ENCODE results near the gene BAIAP2.

Gene BAIAP2, protein sequence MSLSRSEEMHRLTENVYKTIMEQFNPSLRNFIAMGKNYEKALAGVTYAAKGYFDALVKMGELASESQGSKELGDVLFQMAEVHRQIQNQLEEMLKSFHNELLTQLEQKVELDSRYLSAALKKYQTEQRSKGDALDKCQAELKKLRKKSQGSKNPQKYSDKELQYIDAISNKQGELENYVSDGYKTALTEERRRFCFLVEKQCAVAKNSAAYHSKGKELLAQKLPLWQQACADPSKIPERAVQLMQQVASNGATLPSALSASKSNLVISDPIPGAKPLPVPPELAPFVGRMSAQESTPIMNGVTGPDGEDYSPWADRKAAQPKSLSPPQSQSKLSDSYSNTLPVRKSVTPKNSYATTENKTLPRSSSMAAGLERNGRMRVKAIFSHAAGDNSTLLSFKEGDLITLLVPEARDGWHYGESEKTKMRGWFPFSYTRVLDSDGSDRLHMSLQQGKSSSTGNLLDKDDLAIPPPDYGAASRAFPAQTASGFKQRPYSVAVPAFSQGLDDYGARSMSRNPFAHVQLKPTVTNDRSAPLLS

DNA sequence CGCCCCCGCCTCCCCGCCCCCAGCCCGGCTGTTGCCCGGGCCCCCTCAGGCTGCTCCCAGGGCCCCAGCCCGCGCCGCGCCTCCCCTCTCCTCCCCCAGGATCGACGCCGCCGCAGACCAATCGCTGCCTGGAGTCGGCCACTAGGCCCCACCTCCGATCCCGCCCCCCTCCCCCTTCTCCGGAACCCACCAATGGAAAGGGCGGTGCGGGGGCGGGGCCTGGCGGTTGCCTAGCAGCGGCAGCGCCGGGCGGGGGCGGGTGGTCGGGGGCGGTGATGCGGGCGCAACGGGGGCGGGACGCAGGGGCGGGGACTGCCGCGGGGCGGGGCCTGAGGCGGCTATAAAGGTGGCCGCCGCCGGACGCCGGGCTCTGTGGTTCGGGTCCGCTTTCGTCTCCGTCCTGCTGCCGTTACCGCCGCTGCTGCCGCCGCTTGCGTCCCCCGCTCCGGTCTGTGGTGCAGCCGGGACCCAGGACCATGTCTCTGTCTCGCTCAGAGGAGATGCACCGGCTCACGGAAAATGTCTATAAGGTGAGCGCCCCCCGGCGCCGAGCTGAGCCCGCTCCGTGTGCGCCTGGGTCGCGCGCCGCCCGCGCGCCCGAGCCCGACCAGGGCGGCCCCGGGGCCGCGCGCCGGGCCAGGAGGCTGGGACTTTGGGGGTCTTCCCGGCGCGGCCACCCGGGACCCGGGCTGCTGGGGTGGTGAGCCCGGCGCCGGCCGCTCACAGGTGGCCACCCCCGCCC is at the start of gene BAIAP2:
Gene BAIAP2, plus strand, starts transcription at position 373 of the 742 bp plus-strand sequence. Its CDS starts 104 bp downstream, at position 477.
- DNase-seq (ENCODE audit: low read depth in 2 of 2): peak; percentile 91 to 94

- no peak for DNase-seq (ENCODE audit: low read depth in 2 of 2)
These were observed 48.9 kb upstream of the BAIAP2 start for GRCh38 chr17:80986046-80986445.

GRCh38 chr17:80986816-80987475 is 48.0 kb upstream of the BAIAP2 start:
- no peak for DNase-seq (ENCODE audit: low read depth in 2 of 2)

- DNase-seq (ENCODE audit: low read depth in 2 of 2): no peak
These were observed 47.0 kb upstream of the BAIAP2 start for GRCh38 chr17:80987941-80988461.

GRCh38 chr17:80989586-80989913 is 45.4 kb upstream of the BAIAP2 start:
- DNase-seq (ENCODE audit: low read depth in 2 of 2): no peak

GRCh38 chr17:80990921-80991644 is 43.9 kb upstream of the BAIAP2 start:
- no peak for DNase-seq (ENCODE audit: low read depth in 2 of 2)

DNA sequence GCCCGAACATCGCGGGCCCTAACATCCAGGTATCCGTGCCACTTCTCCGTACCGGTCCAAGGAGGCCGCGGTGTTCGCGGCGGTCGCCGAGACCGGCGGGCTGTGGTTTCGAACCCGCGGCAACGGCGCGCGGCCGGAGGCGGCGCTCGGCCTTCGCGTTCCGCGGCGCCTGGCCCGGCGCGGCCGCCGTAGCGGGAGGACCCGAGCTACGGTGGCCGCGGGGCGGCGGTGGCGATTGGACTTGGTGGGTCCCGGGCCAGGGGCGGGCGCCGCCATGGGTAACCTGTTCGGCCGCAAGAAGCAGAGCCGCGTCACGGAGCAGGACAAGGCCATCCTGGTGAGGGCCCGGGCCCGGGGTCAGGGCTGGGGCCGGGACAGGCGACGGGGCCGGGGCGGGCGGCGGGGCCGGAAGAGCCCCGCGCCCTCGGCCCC is 43.3 kb upstream of the BAIAP2 start, which contains the start of gene CHMP6:
Gene CHMP6, plus strand, starts transcription at position 197 of the 432 bp plus-strand sequence. Its CDS starts 78 bp downstream, at position 275.
- DNase-seq (ENCODE audit: low read depth in 2 of 2): peak; percentile 55 to 66

GRCh38 chr17:80992077-80992947 is 42.6 kb upstream of the BAIAP2 start:
- DNase-seq (ENCODE audit: low read depth in 2 of 2): no peak

- DNase-seq (ENCODE audit: low read depth in 2 of 2): no peak
These were observed 41.9 kb upstream of the BAIAP2 start for GRCh38 chr17:80992948-80993624.

- DNase-seq (ENCODE audit: low read depth in 2 of 2): no peak
These were observed 39.8 kb upstream of the BAIAP2 start for GRCh38 chr17:80995131-80995530.

- no peak for DNase-seq (ENCODE audit: low read depth in 2 of 2)
These were observed 38.3 kb upstream of the BAIAP2 start for GRCh38 chr17:80996422-80997305.

DNA sequence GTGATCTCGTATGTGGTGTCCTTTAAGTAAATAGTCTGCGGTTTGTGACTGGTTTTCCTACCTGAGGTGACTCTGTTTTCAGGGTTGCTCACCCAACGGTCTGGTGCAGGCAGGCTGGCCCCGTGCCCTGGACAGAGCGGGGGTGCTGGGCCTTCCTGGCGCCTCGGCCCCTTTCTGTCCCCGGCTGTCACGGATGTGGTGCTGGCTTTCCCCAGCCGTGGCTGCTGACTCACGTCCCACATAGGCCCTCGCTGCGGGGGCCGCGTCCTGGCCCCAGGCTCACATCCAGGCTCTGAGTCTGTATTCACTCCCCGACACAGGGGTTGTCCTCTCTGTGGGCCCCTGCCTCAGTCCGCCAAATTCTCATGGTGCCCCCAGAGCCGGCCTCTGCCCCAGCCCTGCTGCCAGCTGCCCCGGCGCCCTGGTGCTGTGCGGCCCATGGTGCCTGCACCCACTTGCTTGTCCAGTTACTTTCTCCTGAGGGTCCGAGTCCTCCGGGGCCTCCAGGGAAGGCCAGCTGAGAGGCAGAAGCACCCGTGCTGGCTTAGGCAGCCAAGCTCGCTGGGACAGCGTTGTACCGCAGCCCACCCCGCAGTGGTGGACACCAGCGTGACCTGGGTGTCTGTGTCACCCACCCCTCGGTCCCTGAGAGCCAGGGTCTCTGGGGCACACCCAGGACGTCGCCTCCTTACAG is 37.4 kb upstream of the BAIAP2 start:
- no peak for DNase-seq (ENCODE audit: low read depth in 2 of 2)

GRCh38 chr17:80998118-80998747 is 36.7 kb upstream of the BAIAP2 start:
- no peak for DNase-seq (ENCODE audit: low read depth in 2 of 2)

GRCh38 chr17:80998748-80999535 is 36.0 kb upstream of the BAIAP2 start:
- no peak for DNase-seq (ENCODE audit: low read depth in 2 of 2)

DNA sequence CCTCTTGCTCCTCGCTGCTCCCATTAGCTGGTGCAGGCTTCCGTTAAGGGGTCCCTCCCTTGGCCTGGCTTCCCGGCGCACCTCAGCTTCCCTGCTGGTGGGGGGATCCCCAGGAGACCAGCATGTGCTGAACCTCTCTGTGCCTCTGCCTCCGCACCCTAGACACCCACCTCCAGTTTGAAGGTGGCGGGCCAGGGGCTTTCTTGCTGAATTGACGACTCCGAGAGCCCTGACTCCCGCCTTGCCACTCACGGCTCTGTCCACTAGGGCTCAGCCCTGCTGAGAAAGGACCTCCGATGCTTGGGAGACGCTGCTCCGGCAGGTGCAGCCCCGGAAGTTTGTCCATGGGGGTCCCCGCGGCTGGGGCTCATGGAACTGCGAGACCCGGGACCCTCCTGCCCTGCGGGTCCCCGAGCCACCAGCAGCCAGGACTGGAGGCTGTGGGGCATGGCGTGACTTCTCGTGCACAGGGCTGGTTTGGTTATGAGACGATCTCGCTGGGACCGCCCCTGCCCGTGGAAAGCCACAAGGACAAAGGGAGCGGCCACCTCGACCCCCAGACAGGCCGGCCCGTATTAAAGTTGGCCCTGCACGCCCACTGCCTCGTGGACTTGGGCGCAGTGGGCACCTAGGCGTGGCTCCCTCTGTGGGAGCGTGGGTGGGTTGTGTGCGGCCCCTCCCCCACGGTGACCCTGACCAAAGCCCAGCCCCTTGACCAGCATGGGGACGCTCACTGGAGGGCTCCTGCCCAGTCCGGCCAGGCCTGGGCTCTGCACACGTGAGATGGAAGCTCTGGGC is 35.2 kb upstream of the BAIAP2 start:
- DNase-seq (ENCODE audit: low read depth in 2 of 2): no peak

DNA sequence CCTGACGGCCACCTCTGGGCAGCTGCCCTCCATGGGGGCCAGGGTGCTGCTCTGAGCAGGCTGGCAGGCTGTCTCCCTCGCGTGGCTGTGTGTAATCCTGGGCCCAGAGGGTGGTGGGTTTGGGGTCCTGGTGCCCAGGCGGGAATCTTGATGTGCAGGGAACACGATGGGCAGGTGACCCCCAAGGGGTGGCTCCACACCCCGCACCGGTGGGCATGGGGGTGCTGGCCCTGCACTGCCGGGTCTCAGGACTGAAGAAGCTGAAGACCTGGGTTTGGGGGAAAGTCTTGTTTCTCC is 34.7 kb upstream of the BAIAP2 start:
- DNase-seq (ENCODE audit: low read depth in 2 of 2): no peak

All from stimulated activated CD8-positive, alpha-beta memory T cell treated with anti-CD3 and anti-CD28 coated beads, Interleukin-15, amount 100 ng/mL, for 48 hours (primary cell).